Measurements from ENCODE around the gene ACSBG1.

The ACSBG1 gene

DNA sequence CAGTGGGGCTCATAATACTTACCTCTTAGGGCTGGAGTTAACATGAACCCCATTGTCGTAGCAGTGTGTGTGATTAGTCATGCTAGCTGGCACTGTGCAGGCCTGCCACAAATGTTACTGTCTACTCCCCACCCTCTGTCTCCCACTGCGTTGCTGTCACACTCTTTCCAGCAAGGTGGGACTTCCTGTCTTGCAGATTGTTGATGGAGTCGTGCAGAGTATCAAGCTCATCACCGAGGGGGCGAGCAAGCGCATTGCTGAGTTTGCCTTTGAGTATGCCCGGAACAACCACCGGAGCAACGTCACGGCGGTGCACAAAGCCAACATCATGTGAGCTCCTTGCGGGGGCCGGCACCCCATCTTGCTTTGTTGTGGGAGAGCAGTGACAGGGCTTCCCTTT is 72.3 kb downstream of the ACSBG1 start:
- Histone ChIP-seq H3K18ac (ENCODE audit: low read depth in 1 of 2, low read length in 2 of 2) (no peak overlapping the region), H2BK15ac (ENCODE audit: low read depth, poor library complexity, severe bottlenecking) (no peak overlapping the region), H3K9me3 (ENCODE audit: control insufficient read depth, low read length) (no peaks in the 10 kb centered on the region), H4K91ac (ENCODE audit: low read length) (peak overlapping the region; percentile 73), H3K23ac (ENCODE audit: low read length in 2 of 2) (no peak overlapping the region), H3K36me3 (ENCODE audit: control insufficient read depth in 1 of 2, insufficient read depth in 2 of 2, low read depth in 1 of 2, low read length in 2 of 2) (peaks cover 38 to 86% of the 10 kb centered on the region in 2 experiments), H3K9ac (ENCODE audit: low read length) (no peak overlapping the region), H3K4me2 (ENCODE audit: low read length, poor library complexity, severe bottlenecking) (no peak overlapping the region), H2BK12ac (ENCODE audit: low read length in 2 of 2) (no peak overlapping the region), H2AFZ (ENCODE audit: low read depth, low read length) (no peak overlapping the region), H3K4me3 (ENCODE audit: insufficient read depth in 1 of 2, low read depth in 1 of 2, low read length in 2 of 2) (no peak overlapping the region), H3K4me1 (ENCODE audit: control insufficient read depth, insufficient read depth, low read depth, low read length) (no peaks in the 10 kb centered on the region), H3K27ac (ENCODE audit: low read length, poor library complexity, severe bottlenecking) (no peak overlapping the region), H3K14ac (ENCODE audit: low read length in 2 of 2) (no peak overlapping the region), H4K8ac (ENCODE audit: low read length) (no peak overlapping the region), H2AK5ac (ENCODE audit: low read length, severe bottlenecking) (no peak overlapping the region), H3K27me3 (ENCODE audit: control insufficient read depth in 1 of 2, insufficient read depth in 1 of 2, low read length in 2 of 2) (no peaks in the 10 kb centered on the region), H2BK5ac (ENCODE audit: low read depth, low read length, poor library complexity, severe bottlenecking) (no peak overlapping the region), H3K4ac (ENCODE audit: low read depth in 1 of 2, low read length in 2 of 2) (no peak overlapping the region), H2BK120ac (ENCODE audit: low read depth, low read length) (no peak overlapping the region), H3K79me1 (replicated peaks; ENCODE audit: low read length, poor library complexity, severe bottlenecking) (peaks cover 12% of the 10 kb centered on the region)
- no peak for DNase-seq
- WGBS = 93% methylated on average over 13 of the region's 13 CpGs

DNA sequence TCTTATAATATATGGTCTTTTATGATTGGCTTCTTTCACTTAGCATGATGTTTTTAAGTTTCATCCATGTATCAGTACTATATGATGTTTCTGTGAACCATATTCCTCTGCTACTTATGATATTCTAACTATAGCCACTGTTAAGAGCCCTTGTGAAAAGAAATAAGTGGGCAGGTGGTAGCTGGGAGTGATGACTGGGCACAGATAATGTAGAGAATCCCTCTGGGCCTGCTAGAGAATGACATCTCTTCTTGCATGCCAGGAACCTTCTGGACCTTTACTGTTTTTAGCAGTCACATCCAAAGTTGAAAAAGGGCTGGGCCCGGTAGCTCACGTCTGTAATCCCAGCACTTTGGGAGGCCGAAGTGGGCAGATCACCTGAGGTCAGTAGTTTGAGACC is 75.0 kb downstream of the ACSBG1 start:
- H3K23ac ChIP-seq (ENCODE audit: low read length in 2 of 2) = no peak overlapping the region
- 92% methylated on average over 3 of the region's 3 CpGs for WGBS
- H3K4me1 ChIP-seq (ENCODE audit: control insufficient read depth, insufficient read depth, low read depth, low read length) = no peaks in the 10 kb centered on the region

DNA sequence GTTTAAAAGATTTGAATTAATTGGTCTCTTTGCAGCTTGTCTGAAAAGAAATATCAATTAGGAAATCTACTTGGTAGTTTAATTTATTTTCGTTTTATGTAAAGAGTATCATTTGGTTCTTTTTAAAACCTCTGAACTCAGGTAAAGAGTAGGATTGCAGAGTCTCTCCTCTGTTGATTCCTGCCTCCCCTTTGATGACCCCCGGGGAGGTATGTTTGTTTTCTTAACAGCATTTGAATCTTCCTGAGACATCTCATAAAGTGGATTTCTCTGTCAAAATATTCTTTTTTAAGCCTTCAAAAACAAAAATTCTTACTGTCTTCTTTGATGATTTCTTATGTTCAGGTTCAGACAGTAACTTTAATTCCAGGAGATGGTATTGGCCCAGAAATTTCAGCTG is 77.2 kb downstream of the ACSBG1 start:
- H3K4ac ChIP-seq (ENCODE audit: low read depth in 1 of 2, low read length in 2 of 2) = no peak overlapping the region
- no peak overlapping the region for H2BK15ac ChIP-seq (ENCODE audit: low read depth, poor library complexity, severe bottlenecking)
- no peak overlapping the region for H4K8ac ChIP-seq (ENCODE audit: low read length)
- H2BK5ac ChIP-seq (ENCODE audit: low read depth, low read length, poor library complexity, severe bottlenecking) = no peak overlapping the region
- H3K4me1 ChIP-seq (ENCODE audit: control insufficient read depth, insufficient read depth, low read depth, low read length) = no peaks in the 10 kb centered on the region
- no peaks in the 10 kb centered on the region for H3K9me3 ChIP-seq (ENCODE audit: control insufficient read depth, low read length)
- H3K14ac ChIP-seq (ENCODE audit: low read length in 2 of 2) = no peak overlapping the region
- H3K9ac ChIP-seq (ENCODE audit: low read length) = no peak overlapping the region
- H3K36me3 ChIP-seq (ENCODE audit: control insufficient read depth in 1 of 2, insufficient read depth in 2 of 2, low read depth in 1 of 2, low read length in 2 of 2) = peaks cover 21 to 41% of the 10 kb centered on the region in 2 experiments
- H4K91ac ChIP-seq (ENCODE audit: low read length) = no peak overlapping the region
- H3K79me1 ChIP-seq (replicated peaks; ENCODE audit: low read length, poor library complexity, severe bottlenecking) = peaks cover 20% of the 10 kb centered on the region
- no peak overlapping the region for H2BK12ac ChIP-seq (ENCODE audit: low read length in 2 of 2)
- H3K23ac ChIP-seq (ENCODE audit: low read length in 2 of 2) = no peak overlapping the region
- H2AK5ac ChIP-seq (ENCODE audit: low read length, severe bottlenecking) = no peak overlapping the region
- H3K27me3 ChIP-seq (ENCODE audit: control insufficient read depth in 1 of 2, insufficient read depth in 1 of 2, low read length in 2 of 2) = no peaks in the 10 kb centered on the region
- no peak for DNase-seq
- H3K27ac ChIP-seq (ENCODE audit: low read length, poor library complexity, severe bottlenecking) = no peak overlapping the region
- no peak overlapping the region for H3K18ac ChIP-seq (ENCODE audit: low read depth in 1 of 2, low read length in 2 of 2)
- WGBS = no CpG with 5 or more reads among the region's 2 CpGs
- H3K4me2 ChIP-seq (ENCODE audit: low read length, poor library complexity, severe bottlenecking) = no peak overlapping the region
- no peak overlapping the region for H2AFZ ChIP-seq (ENCODE audit: low read depth, low read length)
- no peak overlapping the region for H3K4me3 ChIP-seq (ENCODE audit: insufficient read depth in 1 of 2, low read depth in 1 of 2, low read length in 2 of 2)
- no peak overlapping the region for H2BK120ac ChIP-seq (ENCODE audit: low read depth, low read length)

More for the DNA sequence above, 75.0 kb downstream of the ACSBG1 start:
- Histone ChIP-seq H3K9ac (ENCODE audit: low read length) (no peak overlapping the region), H2BK120ac (ENCODE audit: low read depth, low read length) (no peak overlapping the region), H3K14ac (ENCODE audit: low read length in 2 of 2) (no peak overlapping the region), H3K27me3 (ENCODE audit: control insufficient read depth in 1 of 2, insufficient read depth in 1 of 2, low read length in 2 of 2) (no peaks in the 10 kb centered on the region), H4K8ac (ENCODE audit: low read length) (no peak overlapping the region), H2AK5ac (ENCODE audit: low read length, severe bottlenecking) (no peak overlapping the region), H3K18ac (ENCODE audit: low read depth in 1 of 2, low read length in 2 of 2) (no peak overlapping the region), H2BK5ac (ENCODE audit: low read depth, low read length, poor library complexity, severe bottlenecking) (no peak overlapping the region), H3K79me1 (replicated peaks; ENCODE audit: low read length, poor library complexity, severe bottlenecking) (peaks cover 15% of the 10 kb centered on the region), H3K36me3 (ENCODE audit: control insufficient read depth in 1 of 2, insufficient read depth in 2 of 2, low read depth in 1 of 2, low read length in 2 of 2) (peaks cover 27 to 62% of the 10 kb centered on the region in 2 experiments), H4K91ac (ENCODE audit: low read length) (no peak overlapping the region), H2BK12ac (ENCODE audit: low read length in 2 of 2) (no peak overlapping the region), H3K9me3 (ENCODE audit: control insufficient read depth, low read length) (no peaks in the 10 kb centered on the region), H3K4ac (ENCODE audit: low read depth in 1 of 2, low read length in 2 of 2) (no peak overlapping the region), H2BK15ac (ENCODE audit: low read depth, poor library complexity, severe bottlenecking) (no peak overlapping the region), H3K4me2 (ENCODE audit: low read length, poor library complexity, severe bottlenecking) (no peak overlapping the region), H2AFZ (ENCODE audit: low read depth, low read length) (no peak overlapping the region), H3K4me3 (ENCODE audit: insufficient read depth in 1 of 2, low read depth in 1 of 2, low read length in 2 of 2) (no peak overlapping the region), H3K27ac (ENCODE audit: low read length, poor library complexity, severe bottlenecking) (no peak overlapping the region)
- no peak for DNase-seq

DNA sequence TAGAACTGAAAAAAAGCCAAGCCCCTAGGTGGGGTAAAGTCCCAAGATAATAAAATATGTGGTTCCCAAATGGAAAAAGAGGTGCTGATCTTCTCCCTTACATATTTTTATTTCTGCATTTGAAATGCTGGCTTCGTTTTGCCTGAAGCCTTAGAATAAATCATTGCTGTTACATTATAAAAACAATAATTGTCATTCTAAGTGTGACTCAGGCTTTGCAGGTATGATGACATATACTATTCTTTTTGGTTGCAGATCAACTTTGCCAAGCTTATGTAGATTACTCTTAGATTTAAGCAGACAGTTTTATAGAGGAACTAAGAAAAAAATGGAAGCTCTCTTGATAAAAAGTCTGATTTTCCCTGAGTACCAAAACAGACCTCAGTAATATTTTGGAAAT is 77.7 kb downstream of the ACSBG1 start:
- DNase-seq = no peak
- H2BK15ac ChIP-seq (ENCODE audit: low read depth, poor library complexity, severe bottlenecking) = no peak overlapping the region
- H3K79me1 ChIP-seq (replicated peaks; ENCODE audit: low read length, poor library complexity, severe bottlenecking) = peaks cover 19% of the 10 kb centered on the region
- no peak overlapping the region for H3K27ac ChIP-seq (ENCODE audit: low read length, poor library complexity, severe bottlenecking)
- H3K9me3 ChIP-seq (ENCODE audit: control insufficient read depth, low read length) = no peaks in the 10 kb centered on the region
- no peak overlapping the region for H3K9ac ChIP-seq (ENCODE audit: low read length)
- no peak overlapping the region for H3K23ac ChIP-seq (ENCODE audit: low read length in 2 of 2)
- H3K27me3 ChIP-seq (ENCODE audit: control insufficient read depth in 1 of 2, insufficient read depth in 1 of 2, low read length in 2 of 2) = no peaks in the 10 kb centered on the region
- no peak overlapping the region for H3K4ac ChIP-seq (ENCODE audit: low read depth in 1 of 2, low read length in 2 of 2)
- H3K14ac ChIP-seq (ENCODE audit: low read length in 2 of 2) = no peak overlapping the region
- H4K91ac ChIP-seq (ENCODE audit: low read length) = no peak overlapping the region
- no peak overlapping the region for H2BK120ac ChIP-seq (ENCODE audit: low read depth, low read length)
- H3K4me2 ChIP-seq (ENCODE audit: low read length, poor library complexity, severe bottlenecking) = no peak overlapping the region
- no peak overlapping the region for H2AFZ ChIP-seq (ENCODE audit: low read depth, low read length)
- no peak overlapping the region for H2BK5ac ChIP-seq (ENCODE audit: low read depth, low read length, poor library complexity, severe bottlenecking)
- no peak overlapping the region for H3K4me3 ChIP-seq (ENCODE audit: insufficient read depth in 1 of 2, low read depth in 1 of 2, low read length in 2 of 2)
- no peak overlapping the region for H2AK5ac ChIP-seq (ENCODE audit: low read length, severe bottlenecking)
- H4K8ac ChIP-seq (ENCODE audit: low read length) = no peak overlapping the region
- no CpG with 5 or more reads among the region's 1 CpG for WGBS
- no peak overlapping the region for H3K18ac ChIP-seq (ENCODE audit: low read depth in 1 of 2, low read length in 2 of 2)
- no peak overlapping the region for H2BK12ac ChIP-seq (ENCODE audit: low read length in 2 of 2)
- H3K36me3 ChIP-seq (ENCODE audit: control insufficient read depth in 1 of 2, insufficient read depth in 2 of 2, low read depth in 1 of 2, low read length in 2 of 2) = peaks cover 16 to 35% of the 10 kb centered on the region in 2 experiments
- H3K4me1 ChIP-seq (ENCODE audit: control insufficient read depth, insufficient read depth, low read depth, low read length) = no peaks in the 10 kb centered on the region
